ENCODE data around the gene PNMA8B. TPM values are rescaled to one million over a fixed set of nuclear protein-coding genes. Genes with fewer than 3 reads are reported as not detected.

Gene PNMA8B
- polyA plus RNA-seq, 1 donor, result 1.7 TPM

DNA sequence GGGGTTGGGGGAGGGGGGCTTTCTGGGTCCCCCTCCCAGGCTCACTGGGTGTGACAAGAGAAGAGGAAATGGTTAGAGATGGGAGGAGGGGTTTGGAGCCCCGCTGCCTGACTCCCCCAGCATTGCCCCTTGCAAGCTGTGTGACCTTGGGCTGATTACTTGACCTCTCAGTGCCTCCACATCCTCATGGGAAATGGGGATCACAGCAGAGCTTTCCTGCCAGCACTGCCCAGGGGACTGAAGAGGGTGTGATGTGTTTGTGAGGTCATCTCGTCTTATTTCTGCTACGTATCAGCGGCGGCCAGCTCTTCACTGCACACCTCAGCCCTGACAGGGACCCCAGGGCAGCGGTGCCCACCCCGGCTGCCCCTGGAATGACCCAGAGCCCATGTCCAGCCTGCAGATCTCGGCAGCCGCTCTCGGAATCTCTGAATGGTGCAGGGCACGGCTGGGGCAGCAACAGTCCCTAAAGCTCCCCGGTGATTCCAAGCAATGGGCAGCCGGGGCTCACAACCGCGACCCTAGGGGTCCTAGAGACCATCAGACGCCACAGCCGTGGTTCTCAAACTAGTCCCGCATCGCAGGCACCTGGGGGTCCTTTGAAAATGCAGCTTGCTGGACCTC is 8.4 kb downstream of the PNMA8B start:
- peaks cover 16% of the 10 kb centered on the region for H3K4me1 ChIP-seq (ENCODE audit: control insufficient read depth, insufficient read depth, low read length)
- peak overlapping the region; percentile 14 for H3K4me3 ChIP-seq (ENCODE audit: low read length)
- peaks cover 57% of the 10 kb centered on the region for H3K27me3 ChIP-seq (ENCODE audit: control insufficient read depth, insufficient read depth, low read length)
- H3K36me3 ChIP-seq (ENCODE audit: control insufficient read depth, insufficient read depth, low read length), result no peaks in the 10 kb centered on the region
- no peak overlapping the region for H3K27ac ChIP-seq (ENCODE audit: low read length)
- no CpG with 5 or more reads among the region's 19 CpGs for WGBS (ENCODE audit: insufficient coverage, low lambda C conversion rate)
- DNase-seq, result no peak
- H3K9me3 ChIP-seq (ENCODE audit: control insufficient read depth, low read depth, low read length), result peaks cover 4% of the 10 kb centered on the region

DNA sequence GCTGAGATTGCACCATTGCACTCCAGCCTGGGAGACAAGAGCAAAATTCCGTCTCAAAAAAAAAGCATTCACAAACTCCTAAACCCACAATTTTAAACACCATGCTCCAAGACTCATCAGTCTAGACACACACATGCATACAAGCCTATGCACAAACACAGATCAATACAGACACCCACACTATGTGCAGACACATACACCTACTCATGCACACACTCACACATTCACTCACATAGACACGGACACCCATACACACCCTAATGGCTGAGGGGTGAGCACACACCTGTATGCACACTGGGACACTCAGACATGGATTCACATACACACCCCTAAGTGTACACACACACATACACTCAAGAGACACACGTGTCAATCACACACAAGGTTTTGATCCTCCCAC is 9.3 kb downstream of the PNMA8B start:
- WGBS (ENCODE audit: insufficient coverage, low lambda C conversion rate), result no CpG with 5 or more reads among the region's 3 CpGs
- no peak for DNase-seq

GRCh38 chr19:46484656-46485055 is 11.0 kb downstream of the PNMA8B start:
- no peak overlapping the region for H3K27ac ChIP-seq (ENCODE audit: low read length)
- no peaks in the 10 kb centered on the region for H3K9me3 ChIP-seq (ENCODE audit: control insufficient read depth, low read depth, low read length)
- H3K4me1 ChIP-seq (ENCODE audit: control insufficient read depth, insufficient read depth, low read length), result peaks cover 12% of the 10 kb centered on the region
- H3K27me3 ChIP-seq (ENCODE audit: control insufficient read depth, insufficient read depth, low read length), result peaks cover 32% of the 10 kb centered on the region
- WGBS (ENCODE audit: insufficient coverage, low lambda C conversion rate), result 27% methylated on average over 2 of the region's 4 CpGs
- DNase-seq, result no peak
- H3K4me3 ChIP-seq (ENCODE audit: low read length), result no peak overlapping the region
- no peaks in the 10 kb centered on the region for H3K36me3 ChIP-seq (ENCODE audit: control insufficient read depth, insufficient read depth, low read length)

More for the DNA sequence above, 9.3 kb downstream of the PNMA8B start:
- Histone ChIP-seq H3K27me3 (ENCODE audit: control insufficient read depth, insufficient read depth, low read length) (peaks cover 48% of the 10 kb centered on the region), H3K4me3 (ENCODE audit: low read length) (no peak overlapping the region), H3K36me3 (ENCODE audit: control insufficient read depth, insufficient read depth, low read length) (no peaks in the 10 kb centered on the region), H3K4me1 (ENCODE audit: control insufficient read depth, insufficient read depth, low read length) (peaks cover 16% of the 10 kb centered on the region), H3K27ac (ENCODE audit: low read length) (no peak overlapping the region), H3K9me3 (ENCODE audit: control insufficient read depth, low read depth, low read length) (peaks cover 4% of the 10 kb centered on the region)

- peaks cover 20% of the 10 kb centered on the region for H3K27me3 ChIP-seq (ENCODE audit: control insufficient read depth, insufficient read depth, low read length)
- no CpG with 5 or more reads among the region's 3 CpGs for WGBS (ENCODE audit: insufficient coverage, low lambda C conversion rate)
Observed at GRCh38 chr19:46482631-46483030, 13.0 kb downstream of the PNMA8B start.

DNA sequence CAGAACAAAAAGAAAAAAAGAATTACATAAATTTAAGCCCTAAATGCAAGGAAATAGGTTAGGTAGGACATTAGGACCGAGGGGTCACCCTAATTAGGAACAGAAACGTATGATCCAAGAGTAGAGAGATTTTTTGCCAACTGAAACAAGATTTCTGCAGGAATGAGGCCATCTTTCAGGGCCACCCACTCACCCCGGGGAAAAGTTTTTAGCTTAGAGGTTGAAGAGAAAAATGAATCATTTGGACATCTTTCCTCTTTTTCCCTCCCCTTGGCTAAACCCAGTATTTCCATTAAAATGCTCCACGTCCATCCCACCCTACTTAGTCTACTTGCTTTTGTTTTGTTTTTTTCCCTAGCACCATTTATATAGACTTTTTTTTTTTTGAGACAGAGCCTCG is 13.7 kb downstream of the PNMA8B start:
- H3K9me3 ChIP-seq (ENCODE audit: control insufficient read depth, low read depth, low read length), result no peaks in the 10 kb centered on the region
- no peaks in the 10 kb centered on the region for H3K36me3 ChIP-seq (ENCODE audit: control insufficient read depth, insufficient read depth, low read length)
- no peak overlapping the region for H3K4me3 ChIP-seq (ENCODE audit: low read length)
- 50% methylated on average over 1 of the region's 5 CpGs for WGBS (ENCODE audit: insufficient coverage, low lambda C conversion rate)
- peak overlapping the region; percentile 67 for H3K27ac ChIP-seq (ENCODE audit: low read length)
- H3K27me3 ChIP-seq (ENCODE audit: control insufficient read depth, insufficient read depth, low read length), result peaks cover 13% of the 10 kb centered on the region
- DNase-seq, result peak in 1 of 2 donors; percentile 17
- H3K4me1 ChIP-seq (ENCODE audit: control insufficient read depth, insufficient read depth, low read length), result no peaks in the 10 kb centered on the region

More at GRCh38 chr19:46482631-46483030, 13.0 kb downstream of the PNMA8B start:
- H3K27ac ChIP-seq (ENCODE audit: low read length), result no peak overlapping the region
- peaks cover 3% of the 10 kb centered on the region for H3K4me1 ChIP-seq (ENCODE audit: control insufficient read depth, insufficient read depth, low read length)
- no peak overlapping the region for H3K4me3 ChIP-seq (ENCODE audit: low read length)
- H3K9me3 ChIP-seq (ENCODE audit: control insufficient read depth, low read depth, low read length), result no peaks in the 10 kb centered on the region
- no peaks in the 10 kb centered on the region for H3K36me3 ChIP-seq (ENCODE audit: control insufficient read depth, insufficient read depth, low read length)
- DNase-seq, result no peak

GRCh38 chr19:46481223-46481848 is 14.3 kb downstream of the PNMA8B start:
- Histone ChIP-seq H3K4me3 (ENCODE audit: low read length) (no peak overlapping the region), H3K27ac (ENCODE audit: low read length) (peak overlapping the region; percentile 67), H3K36me3 (ENCODE audit: control insufficient read depth, insufficient read depth, low read length) (no peaks in the 10 kb centered on the region), H3K27me3 (ENCODE audit: control insufficient read depth, insufficient read depth, low read length) (peaks cover 7% of the 10 kb centered on the region), H3K4me1 (ENCODE audit: control insufficient read depth, insufficient read depth, low read length) (no peaks in the 10 kb centered on the region), H3K9me3 (ENCODE audit: control insufficient read depth, low read depth, low read length) (no peaks in the 10 kb centered on the region)
- no peak for DNase-seq
- 77% methylated on average over 9 of the region's 16 CpGs for WGBS (ENCODE audit: insufficient coverage, low lambda C conversion rate)

DNA sequence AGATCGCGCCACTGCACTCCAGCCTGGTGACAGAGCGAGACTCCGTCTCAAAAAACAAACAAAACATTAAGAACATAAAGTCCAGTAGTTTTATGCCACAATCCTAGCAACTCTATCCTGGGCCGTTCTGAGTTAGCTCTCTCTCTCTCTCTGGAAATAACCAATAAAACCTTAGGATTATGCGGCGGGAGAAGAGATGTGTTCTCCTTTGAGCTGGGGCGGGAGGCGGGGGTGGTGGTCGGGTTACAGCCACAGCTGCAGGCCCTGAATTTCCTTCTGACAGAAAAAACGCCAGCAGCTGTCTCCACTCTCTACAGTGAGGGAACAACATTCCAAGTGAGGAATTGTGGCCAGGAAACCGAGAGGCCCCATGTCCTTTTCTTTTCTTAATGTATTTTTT is 15.3 kb downstream of the PNMA8B start:
- peaks cover 6% of the 10 kb centered on the region for H3K27me3 ChIP-seq (ENCODE audit: control insufficient read depth, insufficient read depth, low read length)
- no CpG with 5 or more reads among the region's 12 CpGs for WGBS (ENCODE audit: insufficient coverage, low lambda C conversion rate)
- peak; percentile 44 to 58 for DNase-seq

DNA sequence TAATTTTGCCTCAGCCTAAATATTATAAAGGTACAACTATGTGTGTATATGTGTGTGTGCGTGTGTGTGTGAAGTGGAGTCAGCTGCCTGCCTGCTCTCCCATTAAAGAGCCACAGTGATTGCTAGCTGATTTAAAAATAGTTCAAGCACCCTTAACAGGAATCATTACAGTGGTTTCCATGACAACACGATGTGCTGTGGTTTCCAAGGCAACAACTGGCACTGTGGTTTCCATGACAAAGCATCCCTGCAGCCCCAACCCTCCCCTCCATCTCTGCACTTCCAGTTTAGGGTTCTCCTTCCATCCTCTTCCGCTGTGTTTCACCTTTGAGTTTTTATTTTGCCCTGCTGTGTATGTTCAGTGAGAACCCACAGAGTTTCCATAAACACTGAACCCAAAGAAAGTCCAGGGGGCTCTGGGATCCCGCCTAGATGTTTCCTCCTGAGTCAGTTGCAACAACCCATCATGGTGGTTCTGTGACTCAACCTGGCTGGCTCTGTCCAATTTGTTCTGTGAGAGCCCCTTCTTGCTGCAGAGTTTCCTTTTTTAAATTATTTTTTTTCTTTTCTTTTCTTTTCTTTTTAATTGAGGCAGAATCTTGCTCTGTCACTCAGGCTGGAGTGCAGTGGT is 17.2 kb downstream of the PNMA8B start:
- WGBS (ENCODE audit: insufficient coverage, low lambda C conversion rate), result no CpG with 5 or more reads among the region's 4 CpGs
- peak in 1 of 2 donors; percentile 44 for DNase-seq

More for the DNA sequence above, 15.3 kb downstream of the PNMA8B start:
- Histone ChIP-seq H3K27ac (ENCODE audit: low read length) (peak overlapping the region; percentile 67), H3K36me3 (ENCODE audit: control insufficient read depth, insufficient read depth, low read length) (no peaks in the 10 kb centered on the region), H3K4me3 (ENCODE audit: low read length) (no peak overlapping the region), H3K4me1 (ENCODE audit: control insufficient read depth, insufficient read depth, low read length) (no peaks in the 10 kb centered on the region), H3K9me3 (ENCODE audit: control insufficient read depth, low read depth, low read length) (no peaks in the 10 kb centered on the region)

DNA sequence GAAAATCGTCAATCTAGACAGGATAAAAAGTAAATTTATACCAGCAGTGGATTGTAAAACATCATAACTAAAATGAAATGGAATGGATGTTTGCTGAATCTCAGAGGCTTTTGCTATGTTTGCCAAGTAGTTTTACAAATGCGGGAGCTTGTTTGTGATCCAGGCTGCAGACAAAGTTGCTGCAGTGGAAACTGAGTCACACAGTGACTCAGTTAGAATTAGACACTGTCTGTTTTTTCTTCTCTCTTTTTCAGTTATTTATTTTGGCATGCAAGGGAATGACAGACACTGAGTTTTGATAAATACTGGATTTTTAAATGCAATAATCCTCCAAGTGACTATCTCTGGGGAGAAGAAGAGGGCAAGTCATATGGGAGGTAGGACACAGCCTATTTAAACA is 19.7 kb downstream of the PNMA8B start:
- no peaks in the 10 kb centered on the region for H3K36me3 ChIP-seq (ENCODE audit: control insufficient read depth, insufficient read depth, low read length)
- 86% methylated on average over 1 of the region's 2 CpGs for WGBS (ENCODE audit: insufficient coverage, low lambda C conversion rate)
- no peak overlapping the region for H3K4me3 ChIP-seq (ENCODE audit: low read length)
- DNase-seq, result no peak
- no peaks in the 10 kb centered on the region for H3K9me3 ChIP-seq (ENCODE audit: control insufficient read depth, low read depth, low read length)
- H3K27ac ChIP-seq (ENCODE audit: low read length), result no peak overlapping the region
- peaks cover 25% of the 10 kb centered on the region for H3K27me3 ChIP-seq (ENCODE audit: control insufficient read depth, insufficient read depth, low read length)
- H3K4me1 ChIP-seq (ENCODE audit: control insufficient read depth, insufficient read depth, low read length), result peaks cover 7% of the 10 kb centered on the region

More for the DNA sequence above, 17.2 kb downstream of the PNMA8B start:
- H3K4me1 ChIP-seq (ENCODE audit: control insufficient read depth, insufficient read depth, low read length), result no peaks in the 10 kb centered on the region
- H3K4me3 ChIP-seq (ENCODE audit: low read length), result no peak overlapping the region
- peaks cover 6% of the 10 kb centered on the region for H3K27me3 ChIP-seq (ENCODE audit: control insufficient read depth, insufficient read depth, low read length)
- no peaks in the 10 kb centered on the region for H3K9me3 ChIP-seq (ENCODE audit: control insufficient read depth, low read depth, low read length)
- no peak overlapping the region for H3K27ac ChIP-seq (ENCODE audit: low read length)
- no peaks in the 10 kb centered on the region for H3K36me3 ChIP-seq (ENCODE audit: control insufficient read depth, insufficient read depth, low read length)

- peaks cover 37% of the 10 kb centered on the region for H3K27me3 ChIP-seq (ENCODE audit: control insufficient read depth, insufficient read depth, low read length)
- DNase-seq, result no peak
- WGBS (ENCODE audit: insufficient coverage, low lambda C conversion rate), result no CpG with 5 or more reads among the region's 8 CpGs
Observed at GRCh38 chr19:46474211-46474610, 21.5 kb downstream of the PNMA8B start.

More at GRCh38 chr19:46474211-46474610, 21.5 kb downstream of the PNMA8B start:
- no peak overlapping the region for H3K27ac ChIP-seq (ENCODE audit: low read length)
- H3K4me3 ChIP-seq (ENCODE audit: low read length), result no peak overlapping the region
- H3K36me3 ChIP-seq (ENCODE audit: control insufficient read depth, insufficient read depth, low read length), result no peaks in the 10 kb centered on the region
- peaks cover 7% of the 10 kb centered on the region for H3K4me1 ChIP-seq (ENCODE audit: control insufficient read depth, insufficient read depth, low read length)
- no peaks in the 10 kb centered on the region for H3K9me3 ChIP-seq (ENCODE audit: control insufficient read depth, low read depth, low read length)

Data from large intestine (tissue), 3 donors.